OCI-LY7 (cell line): ENCODE measurements around the gene MCM6. TPM values are rescaled to one million over a fixed set of nuclear protein-coding genes. Genes with fewer than 3 reads are reported as not detected.

Experiments used
- BruUV-seq: library from RNA; stranded (reverse); fragments of 400-500 nt; replicated peaks from 2 replicates; lab custom pipeline; 2021; lab: Mats Ljungman, UMichigan
- CTCF ChIA-PET: fragments of 300-600 bp; sonication (Branson Sonifier 250); formaldehyde crosslinking; loops from one replicate; lab custom pipeline; 2022; ENCODE audit warnings: antibody characterized with exemption; ENCODE audit not compliant: unreplicated experiment; lab: Charles Lee
- POLR2A ChIA-PET: fragments of 300-600 bp; sonication (Branson Sonifier 250); formaldehyde crosslinking; loops from one replicate; lab custom pipeline; 2022; ENCODE audit warnings: antibody characterized with exemption; lab: Charles Lee
- DNase-seq: peaks from one replicate; pipeline ENCODE4 v3.0.0-alpha.2; 2015; ENCODE audit warnings: low spot score
- H2AFZ ChIP-seq: fragments of 200-600 bp; sonication (generic), shearing (Covaris generic); 2 replicates; pipeline ENCODE4 v1.6.1; 2014; ENCODE audit warnings: mild to moderate bottlenecking, antibody characterized with exemption, low read length, moderate library complexity
- H3K27ac ChIP-seq: fragments of 200-600 bp; sonication (generic); 2 replicates; pipeline ENCODE4 v1.5.1; 2014; ENCODE audit warnings: mixed run types, low read depth, mild to moderate bottlenecking, moderate library complexity, low read length, inconsistent platforms; ENCODE audit not compliant: poor library complexity, severe bottlenecking
- H3K36me3 ChIP-seq: fragments of 200-600 bp; sonication (generic); 2 replicates; pipeline ENCODE4 v1.6.1; 2014; ENCODE audit warnings: mild to moderate bottlenecking, antibody characterized with exemption, low read length, moderate library complexity, mixed read lengths; ENCODE audit not compliant: insufficient read depth
- H3K4me1 ChIP-seq: fragments of 200-600 bp; sonication (generic); 2 replicates; pipeline ENCODE4 v1.5.1; 2014; ENCODE audit warnings: mild to moderate bottlenecking, low read length; ENCODE audit not compliant: insufficient read depth, poor library complexity, severe bottlenecking
- H3K4me2 ChIP-seq: fragments of 200-600 bp; sonication (generic); 2 replicates; pipeline ENCODE4 v1.6.1; 2014; ENCODE audit warnings: mild to moderate bottlenecking, low read length
- H3K4me3 ChIP-seq: fragments of 200-600 bp; sonication (generic); 2 replicates; pipeline ENCODE4 v1.5.1; 2014; ENCODE audit warnings: mild to moderate bottlenecking, low read depth, low read length; ENCODE audit not compliant: poor library complexity, severe bottlenecking
- H3K79me2 ChIP-seq: fragments of 200-600 bp; sonication (generic); 2 replicates; pipeline ENCODE4 v1.6.1; 2016; ENCODE audit warnings: low read depth, mild to moderate bottlenecking, low read length, moderate library complexity, mixed read lengths; ENCODE audit not compliant: insufficient read depth
- H3K9me2 ChIP-seq: fragments of 200-600 bp; sonication (generic); 2 replicates; pipeline ENCODE4 v1.6.1; 2016; ENCODE audit warnings: mild to moderate bottlenecking, low read length, mixed read lengths; ENCODE audit not compliant: insufficient read depth
- H3K9me3 ChIP-seq: fragments of 200-600 bp; sonication (generic); 2 replicates; pipeline ENCODE4 v1.6.1; 2014; ENCODE audit warnings: mild to moderate bottlenecking, mixed run types, low read length, mixed read lengths
- H4K20me1 ChIP-seq: fragments of 200-600 bp; sonication (generic); 2 replicates; pipeline ENCODE4 v1.6.1; 2014; ENCODE audit warnings: mild to moderate bottlenecking, antibody characterized with exemption, low read length, moderate library complexity, mixed read lengths; ENCODE audit not compliant: insufficient read depth
- CTCF ChIP-seq: fragments of 200-600 bp; sonication (generic); conservative IDR thresholded peaks from 2 replicates; pipeline ENCODE4 v1.5.1; 2014; ENCODE audit warnings: mild to moderate bottlenecking, antibody characterized with exemption, low read length, moderate library complexity, mixed read lengths
- EZH2phosphoT487 ChIP-seq: fragments of 200-600 bp; sonication (generic); IDR thresholded peaks from 2 replicates; pipeline ENCODE4 v1.6.1; 2018; ENCODE audit warnings: low read depth, borderline replicate concordance, mild to moderate bottlenecking, mixed run types, antibody characterized with exemption, low read length, moderate library complexity, mixed read lengths
- intact Hi-C: fragments of 100-400 bp; cut with micrococcal nuclease; formaldehyde crosslinking; loops from one replicate; pipeline ENCODE4 v1.10.0; 2022; ENCODE audit not compliant: unreplicated experiment
- total RNA-seq, 2 experiments: library from RNA; depleted of rRNA in 1 of 2; stranded (reverse); fragments of >200 nt in 1 of 2; shearing (Covaris generic) in 1 of 2; gene quantifications; 2 replicates each; pipeline ENCODE4 v1.2.3, GENCODE V29; 2014 to 2022

The MCM6 gene
- total RNA-seq, 2 experiments from 2014 or later = 61.2 to 171 TPM

GRCh38 chr2:135818937-135819610 lies 57.2 kb downstream of the MCM6 start:
- intact Hi-C loops = no loop called here
- H3K4me1 ChIP-seq = no peaks in the 10 kb centered on the region
- H3K4me2 ChIP-seq = no peak overlapping the region
- H3K79me2 ChIP-seq = no peaks in the 10 kb centered on the region
- no peak overlapping the region for H3K27ac ChIP-seq
- 0 out of 2 replicates have a peak, but pooled peaks cover 7% of the 10 kb centered on the region for H3K9me3 ChIP-seq
- CTCF ChIA-PET = no interaction called here
- no peak overlapping the region for H3K4me3 ChIP-seq
- TF ChIP-seq CTCF (peak; percentile 70), EZH2phosphoT487 (no peak)
- no peaks in the 10 kb centered on the region for H4K20me1 ChIP-seq
- DNase-seq = peak; percentile 26
- POLR2A ChIA-PET = no interaction called here
- H3K9me2 ChIP-seq = no peaks in the 10 kb centered on the region
- no peak overlapping the region for H2AFZ ChIP-seq
- no TSS peak for BruUV-seq
- H3K36me3 ChIP-seq = no peaks in the 10 kb centered on the region

GRCh38 chr2:135817951-135818350 lies 58.3 kb downstream of the MCM6 start:
- H2AFZ ChIP-seq = no peak overlapping the region
- H3K9me3 ChIP-seq = 0 out of 2 replicates have a peak, but pooled peaks cover 7% of the 10 kb centered on the region
- no peaks in the 10 kb centered on the region for H3K4me1 ChIP-seq
- TF ChIP-seq CTCF (no peak), EZH2phosphoT487 (no peak)
- no peak overlapping the region for H3K27ac ChIP-seq
- BruUV-seq = no TSS peak
- no peaks in the 10 kb centered on the region for H3K36me3 ChIP-seq
- H3K4me2 ChIP-seq = no peak overlapping the region
- no peak for DNase-seq
- no peaks in the 10 kb centered on the region for H4K20me1 ChIP-seq
- H3K4me3 ChIP-seq = no peak overlapping the region
- H3K9me2 ChIP-seq = no peaks in the 10 kb centered on the region
- no peaks in the 10 kb centered on the region for H3K79me2 ChIP-seq
- ChIA-PET POLR2A (interaction anchor here (0.6 kb wide), 1 partner anchor 9 kb away, joined by 3 read pairs; no protein-coding TSS in a partner anchor), CTCF (no interaction called here)
- intact Hi-C loops = no loop called here

GRCh38 chr2:135817466-135817865 lies 58.8 kb downstream of the MCM6 start:
- DNase-seq = no peak
- Histone ChIP-seq H3K4me3 (no peak overlapping the region), H3K27ac (no peak overlapping the region), H3K9me3 (0 out of 2 replicates have a peak, but pooled peaks cover 2% of the 10 kb centered on the region), H3K9me2 (no peaks in the 10 kb centered on the region), H3K4me2 (no peak overlapping the region), H3K36me3 (no peaks in the 10 kb centered on the region), H3K79me2 (no peaks in the 10 kb centered on the region), H2AFZ (no peak overlapping the region), H3K4me1 (no peaks in the 10 kb centered on the region), H4K20me1 (no peaks in the 10 kb centered on the region)
- intact Hi-C loops = no loop called here
- POLR2A ChIA-PET = interaction anchor here (0.5 kb wide), 1 partner anchor 16 kb away, joined by 5 read pairs; no protein-coding TSS in a partner anchor
- TF ChIP-seq CTCF (no peak), EZH2phosphoT487 (no peak)
- no TSS peak for BruUV-seq
- CTCF ChIA-PET = no interaction called here
